HG02759 (cell line): ENCODE results near the gene MATCAP1.

Experiments
- ATAC-seq: cut with Tn5 transposase; IDR thresholded peaks from one replicate; pipeline ENCODE4 v1.9.1; 2021; ENCODE audit warnings: mild to moderate bottlenecking, moderate library complexity; ENCODE audit not compliant: unreplicated experiment

Gene MATCAP1

GRCh38 chr16:67174706-67175231 lies 9.0 kb downstream of the MATCAP1 start:
- no peak for ATAC-seq

GRCh38 chr16:67173808-67174705 lies 9.7 kb downstream of the MATCAP1 start:
- ATAC-seq: peak; percentile 43

DNA sequence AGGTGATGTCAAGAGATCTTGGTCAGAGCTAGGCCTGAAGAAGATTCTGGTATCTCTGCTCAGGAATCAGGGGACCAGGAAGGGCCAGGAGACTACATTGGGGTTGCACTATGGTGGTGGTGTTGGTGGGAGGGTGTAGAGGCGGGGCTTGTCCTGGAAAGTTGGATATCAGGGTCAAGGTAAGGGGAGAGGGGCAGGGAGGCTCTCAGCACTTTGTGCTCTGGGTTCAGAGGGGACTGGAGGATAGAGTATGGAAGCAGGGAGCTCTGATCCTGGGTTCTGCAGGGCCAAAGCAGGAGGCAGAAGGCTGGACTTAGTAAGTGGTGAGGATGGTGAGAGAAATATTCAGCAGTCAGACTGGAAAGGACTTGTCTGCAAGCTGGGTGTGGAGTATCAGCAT lies 10.4 kb downstream of the MATCAP1 start:
- no peak for ATAC-seq

DNA sequence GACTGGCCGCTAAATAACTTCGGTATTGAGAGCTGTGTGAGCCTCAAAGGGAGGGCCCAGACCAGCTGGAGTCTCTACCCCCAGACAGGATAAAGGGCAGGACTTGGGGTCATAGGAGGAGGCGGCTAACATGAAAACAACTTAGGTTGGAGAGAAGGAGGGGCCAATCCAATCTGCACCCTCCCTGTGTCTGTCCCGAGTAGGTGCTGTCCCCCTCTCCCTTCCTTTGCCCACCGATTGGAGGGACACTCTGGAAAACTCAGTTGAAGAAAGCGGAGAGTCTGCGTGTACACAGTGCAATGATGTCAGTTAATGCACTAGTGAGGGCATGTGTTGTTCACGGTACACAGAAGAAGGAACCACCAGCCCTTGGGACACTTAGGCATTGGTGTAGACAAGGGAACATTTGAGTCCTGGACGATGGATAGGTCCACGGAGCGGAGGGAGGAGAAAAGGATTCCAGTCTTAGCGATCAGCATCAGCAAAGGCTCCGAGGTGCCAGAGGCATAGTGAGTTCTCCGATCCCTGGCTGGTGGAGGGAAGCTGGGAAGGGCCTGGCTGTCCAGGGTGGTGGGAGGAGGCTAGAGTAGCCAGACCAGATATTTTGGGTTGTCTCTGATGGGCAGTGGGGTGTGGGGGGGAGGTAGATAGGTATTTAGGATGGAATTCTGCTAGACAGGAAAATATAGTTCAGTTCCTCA lies 12.7 kb downstream of the MATCAP1 start:
- ATAC-seq: no peak

DNA sequence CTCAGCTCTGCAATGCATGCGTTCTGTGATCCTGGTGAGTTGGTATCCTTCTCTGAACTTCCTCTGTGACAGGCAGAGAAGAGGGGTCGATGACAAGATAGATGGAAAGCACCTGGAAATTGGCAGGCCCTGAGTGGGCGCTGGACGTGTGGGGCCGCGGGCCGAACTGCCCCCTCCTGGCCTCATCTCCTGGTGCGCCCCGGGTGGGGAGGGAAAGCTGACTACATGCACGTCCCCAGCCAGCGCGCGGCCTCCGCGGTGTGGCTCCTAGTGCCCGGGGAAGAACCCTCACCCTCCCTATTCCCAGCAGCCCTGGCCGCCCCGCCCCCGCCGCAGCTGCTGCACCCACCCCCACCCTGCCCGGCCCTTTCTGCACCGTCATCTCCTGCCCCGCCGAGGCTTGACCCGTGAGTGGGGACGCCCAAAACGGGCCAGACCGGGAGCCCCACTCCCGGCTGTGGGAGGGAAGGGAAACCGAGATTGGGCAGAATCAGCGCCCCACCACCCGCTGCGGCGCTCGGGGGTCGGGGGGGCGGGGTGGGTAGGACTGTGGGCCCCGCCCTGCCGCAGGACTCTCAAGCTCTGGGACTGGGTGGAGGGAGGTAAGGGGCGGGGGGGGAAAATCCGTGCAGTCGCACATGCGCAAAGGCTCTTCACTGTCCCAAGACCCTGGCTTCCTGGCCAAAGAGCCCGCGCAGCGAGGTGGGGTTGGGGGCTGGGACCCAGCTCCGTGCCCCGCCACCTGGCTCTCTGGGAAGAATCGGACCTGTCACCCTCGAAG lies 13.4 kb downstream of the MATCAP1 start, which contains the start of gene NOL3:
TSS of gene NOL3 (plus strand) at position 371 of the 781 bp plus-strand sequence.
- peak; percentile 52 for ATAC-seq

DNA sequence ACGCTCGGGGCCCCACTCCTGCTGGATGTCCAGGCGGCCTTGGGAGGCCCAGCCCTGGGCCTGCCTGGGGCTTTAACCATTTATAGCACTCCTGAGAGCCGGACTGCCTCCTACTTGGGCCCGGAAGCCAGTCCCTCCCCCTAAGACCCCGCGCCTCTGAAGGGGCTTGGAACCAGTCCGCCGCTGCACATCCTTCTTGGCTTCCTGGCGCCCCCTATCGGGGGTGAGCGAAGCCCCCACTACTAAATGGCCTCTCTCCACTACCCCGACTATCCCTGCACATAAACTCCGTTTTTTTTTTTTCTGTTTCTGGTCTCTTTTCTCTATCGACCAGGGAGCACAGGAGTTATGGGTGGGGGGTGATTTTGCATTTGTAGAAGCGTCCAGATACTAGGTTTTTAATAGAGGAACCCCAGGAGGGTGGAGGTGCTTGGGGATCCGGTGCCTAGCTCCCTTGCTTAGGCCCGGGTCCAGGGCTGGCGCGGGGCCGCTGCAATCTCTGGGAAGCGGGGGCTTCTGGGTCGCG lies 14.1 kb downstream of the MATCAP1 start:
- ATAC-seq: peak; percentile 5

DNA sequence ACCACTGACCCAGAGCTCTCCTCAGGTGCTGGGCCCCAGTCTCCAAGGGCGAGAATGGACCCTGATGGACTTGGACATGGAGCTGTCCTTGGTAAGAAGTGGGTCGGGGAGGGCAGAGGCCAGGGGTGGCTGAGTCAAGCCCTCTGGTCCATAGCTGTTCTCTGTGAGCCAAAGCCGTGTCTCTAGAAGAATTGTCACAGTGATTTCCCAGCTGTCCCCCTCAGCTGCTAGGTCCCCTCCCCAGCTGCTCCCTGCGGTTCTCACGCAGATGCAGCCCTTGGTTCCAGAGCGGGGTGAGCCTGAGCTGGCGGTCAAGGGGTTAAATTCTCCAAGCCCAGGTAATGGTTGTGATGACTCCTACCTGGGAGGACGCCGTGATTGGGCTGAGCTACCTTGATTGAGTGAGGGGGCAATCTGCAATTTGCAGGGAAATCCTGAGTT lies 14.7 kb downstream of the MATCAP1 start:
- no peak for ATAC-seq

DNA sequence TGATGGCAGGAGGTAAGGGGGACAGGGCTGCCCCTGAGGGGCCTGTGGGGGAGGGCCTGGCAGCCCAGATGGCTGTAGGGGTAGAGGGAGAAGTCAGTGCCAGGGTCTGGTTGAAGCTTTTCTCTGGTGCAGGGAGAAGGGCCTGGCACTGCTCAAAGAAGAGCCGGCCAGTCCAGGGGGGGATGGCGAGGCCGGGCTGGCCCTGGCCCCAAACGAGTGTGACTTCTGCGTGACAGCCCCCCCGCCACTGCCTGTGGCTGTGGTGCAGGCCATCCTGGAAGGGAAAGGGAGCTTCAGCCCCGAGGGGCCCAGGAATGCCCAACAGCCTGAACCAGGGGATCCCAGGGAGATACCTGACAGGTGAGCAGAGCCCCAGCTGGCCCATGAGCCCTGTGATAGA lies 16.2 kb downstream of the MATCAP1 start:
- ATAC-seq: no peak

DNA sequence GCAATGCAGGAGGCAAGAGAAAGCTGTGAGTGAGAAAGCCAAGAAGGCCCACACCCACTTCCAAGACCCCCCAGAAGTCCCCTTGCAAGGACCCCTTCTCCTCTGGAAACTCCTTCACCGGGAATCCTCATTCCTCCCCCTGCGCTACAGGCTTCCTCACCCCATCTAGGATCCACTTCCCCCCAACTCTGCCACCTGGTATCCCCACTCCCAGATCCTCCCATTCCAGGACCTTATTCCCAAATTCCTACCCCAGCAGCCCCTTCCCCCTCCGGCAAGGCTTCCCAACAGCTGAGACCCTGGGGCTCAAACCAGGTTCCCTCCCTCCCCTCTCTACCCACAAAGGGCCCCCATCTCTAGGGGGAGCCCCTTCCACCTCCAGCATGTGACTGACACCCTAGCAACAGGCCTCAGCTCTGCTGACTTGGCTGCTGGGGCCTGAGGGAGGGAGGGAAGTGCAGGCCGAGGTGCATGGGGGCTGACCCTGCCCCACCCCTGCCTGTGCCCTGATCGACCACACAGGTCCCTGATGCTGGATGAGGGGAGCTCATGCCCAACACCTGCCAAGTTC lies 17.1 kb downstream of the MATCAP1 start:
- no peak for ATAC-seq

DNA sequence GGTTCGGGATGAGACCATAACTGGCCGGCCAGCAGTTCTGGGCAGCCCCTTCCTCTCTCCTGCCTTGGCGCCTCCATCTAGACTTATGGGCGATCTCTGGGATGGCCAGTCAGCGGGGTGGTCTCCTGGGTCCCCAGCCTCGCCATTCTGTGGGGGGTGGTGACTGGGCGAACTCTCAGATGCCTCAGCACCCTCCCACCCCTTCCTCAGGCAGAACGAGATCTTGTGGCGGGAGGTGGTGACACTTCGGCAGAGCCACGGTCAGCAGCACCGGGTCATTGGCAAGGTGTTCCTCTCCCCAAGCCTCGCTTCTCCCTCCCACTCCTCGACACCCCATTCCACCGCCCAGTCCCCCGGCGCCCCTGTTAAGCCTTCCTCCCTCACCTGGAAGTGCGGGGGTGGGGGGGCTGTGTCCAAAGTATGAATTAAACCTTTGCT lies 17.6 kb downstream of the MATCAP1 start:
- ATAC-seq: no peak

DNA sequence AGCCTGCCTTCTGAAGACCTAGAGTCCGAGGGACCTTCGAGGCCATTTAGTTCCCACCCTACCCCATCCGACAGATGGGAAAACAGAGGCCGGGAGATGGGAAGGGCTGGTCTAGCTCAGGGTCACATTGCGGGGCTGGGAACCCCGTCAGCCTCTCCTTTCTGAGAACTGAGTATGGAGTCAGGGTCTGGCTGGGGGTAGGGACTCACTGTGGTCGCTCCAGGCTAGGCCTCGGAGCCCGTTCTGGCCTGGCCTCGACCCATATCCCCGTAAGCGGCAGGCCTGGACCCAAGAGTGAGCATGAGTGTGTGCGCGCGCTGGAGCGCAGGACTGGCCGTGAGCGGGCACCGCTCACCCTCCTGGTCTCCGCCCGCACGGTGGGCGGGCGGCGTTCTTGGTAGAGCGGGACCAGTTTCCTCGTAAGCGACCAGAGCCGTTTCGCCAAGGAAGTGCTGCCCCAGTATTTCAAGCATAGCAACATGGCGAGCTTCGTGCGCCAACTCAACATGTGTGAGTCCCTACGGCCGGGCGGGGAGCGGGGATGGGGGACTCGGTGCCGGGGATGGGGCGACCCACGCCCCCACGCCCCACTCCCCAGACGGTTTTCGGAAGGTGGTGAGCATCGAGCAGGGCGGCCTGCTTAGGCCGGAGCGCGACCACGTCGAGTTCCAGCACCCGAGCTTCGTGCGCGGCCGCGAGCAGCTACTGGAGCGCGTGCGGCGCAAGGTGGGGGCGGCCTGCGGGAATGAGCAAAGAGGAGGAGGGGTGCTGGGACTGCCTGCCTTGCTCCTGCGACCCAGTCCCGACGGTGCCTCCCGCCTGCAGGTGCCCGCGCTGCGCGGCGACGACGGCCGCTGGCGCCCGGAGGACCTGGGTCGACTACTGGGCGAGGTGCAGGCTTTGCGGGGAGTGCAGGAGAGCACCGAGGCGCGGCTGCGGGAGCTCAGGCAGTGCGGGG lies 18.4 kb downstream of the MATCAP1 start:
- no peak for ATAC-seq

GRCh38 chr16:67164599-67165061 lies 19.1 kb downstream of the MATCAP1 start, which contains the start of gene HSF4:
Gene HSF4, plus strand, starts transcription at chr16:67164745. Its CDS starts 67 bp downstream, at chr16:67164812.
- ATAC-seq: no peak

DNA sequence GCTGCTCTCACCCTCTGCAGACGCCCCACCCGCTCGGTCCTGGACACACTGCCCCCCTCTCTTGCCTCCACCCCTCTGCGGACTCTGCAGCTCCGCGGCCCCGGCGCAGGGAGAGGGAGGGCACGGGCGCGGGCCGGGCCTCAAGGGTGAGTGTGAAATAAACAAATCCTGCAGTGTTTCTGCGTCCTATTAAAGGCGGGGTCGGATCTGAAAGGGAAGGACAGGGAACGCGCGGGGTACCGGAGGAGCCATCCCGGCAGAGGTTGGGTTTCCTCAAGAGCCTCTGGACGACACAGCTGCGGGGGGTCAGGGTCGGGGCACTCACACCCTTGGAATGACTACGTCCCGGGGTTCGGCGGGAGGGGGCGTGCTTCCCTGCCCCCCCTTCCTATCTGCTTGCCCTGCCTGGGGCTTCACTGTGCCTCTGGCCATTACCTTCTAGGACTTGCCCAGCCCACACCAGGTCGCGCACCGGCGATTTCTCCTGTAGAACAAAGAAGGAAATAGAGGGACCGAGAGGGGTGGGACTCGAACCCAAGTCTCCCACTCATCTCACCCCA lies 19.7 kb downstream of the MATCAP1 start:
- no peak for ATAC-seq

- ATAC-seq: no peak
These were observed 20.4 kb downstream of the MATCAP1 start for GRCh38 chr16:67163164-67163998.

GRCh38 chr16:67162506-67163163 lies 21.1 kb downstream of the MATCAP1 start:
- ATAC-seq: no peak

- no peak for ATAC-seq
These were observed 22.1 kb downstream of the MATCAP1 start for GRCh38 chr16:67161595-67162058.
